Measurements from ENCODE around the gene PPIF. TPM values are rescaled to one million over a fixed set of nuclear protein-coding genes. Genes with fewer than 3 reads are reported as not detected.

The PPIF gene
- polyA plus RNA-seq, 1 donor = 66.9 TPM

DNA sequence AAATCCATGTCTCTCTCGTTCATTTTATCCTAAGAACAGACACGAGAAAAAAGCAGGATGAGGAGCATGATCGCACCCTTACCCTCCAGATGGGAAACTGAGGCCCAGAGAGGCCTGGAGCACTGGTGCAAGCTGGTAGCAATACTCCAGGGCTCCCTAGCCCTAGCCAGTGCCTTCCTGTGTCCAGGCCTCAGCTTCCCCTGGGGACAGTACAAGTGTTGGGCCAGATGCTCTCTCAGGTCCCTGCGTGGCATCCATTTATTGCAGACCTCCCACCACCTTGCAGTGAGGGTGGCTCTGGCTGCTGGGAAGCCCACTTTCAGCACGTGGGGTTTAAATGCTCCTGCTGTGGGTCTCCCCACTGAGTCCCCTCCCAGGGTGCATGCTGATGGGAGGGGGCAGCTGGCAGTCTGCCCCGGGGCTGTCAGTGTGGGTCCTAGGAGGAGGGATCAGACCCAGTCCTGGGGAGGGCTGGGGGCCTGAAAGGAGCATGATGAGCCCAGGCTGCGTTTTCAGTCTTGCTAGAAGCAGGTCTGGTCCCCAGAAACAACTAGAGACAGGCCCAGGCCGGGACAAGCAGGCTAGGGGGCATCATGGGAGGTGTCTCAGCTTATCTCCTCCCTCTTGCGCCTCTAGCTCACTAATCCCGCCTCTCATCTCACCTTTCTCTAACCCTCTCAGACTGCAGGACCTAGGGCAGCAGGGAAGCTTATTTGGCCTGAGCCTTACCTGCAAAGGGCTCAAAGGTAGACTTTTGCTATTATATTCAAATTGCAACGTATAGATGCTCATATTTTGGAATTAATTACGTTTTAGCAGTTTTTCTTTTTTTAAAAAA, 662 bp upstream of the PPIF start:
- no peak for DNase-seq

DNA sequence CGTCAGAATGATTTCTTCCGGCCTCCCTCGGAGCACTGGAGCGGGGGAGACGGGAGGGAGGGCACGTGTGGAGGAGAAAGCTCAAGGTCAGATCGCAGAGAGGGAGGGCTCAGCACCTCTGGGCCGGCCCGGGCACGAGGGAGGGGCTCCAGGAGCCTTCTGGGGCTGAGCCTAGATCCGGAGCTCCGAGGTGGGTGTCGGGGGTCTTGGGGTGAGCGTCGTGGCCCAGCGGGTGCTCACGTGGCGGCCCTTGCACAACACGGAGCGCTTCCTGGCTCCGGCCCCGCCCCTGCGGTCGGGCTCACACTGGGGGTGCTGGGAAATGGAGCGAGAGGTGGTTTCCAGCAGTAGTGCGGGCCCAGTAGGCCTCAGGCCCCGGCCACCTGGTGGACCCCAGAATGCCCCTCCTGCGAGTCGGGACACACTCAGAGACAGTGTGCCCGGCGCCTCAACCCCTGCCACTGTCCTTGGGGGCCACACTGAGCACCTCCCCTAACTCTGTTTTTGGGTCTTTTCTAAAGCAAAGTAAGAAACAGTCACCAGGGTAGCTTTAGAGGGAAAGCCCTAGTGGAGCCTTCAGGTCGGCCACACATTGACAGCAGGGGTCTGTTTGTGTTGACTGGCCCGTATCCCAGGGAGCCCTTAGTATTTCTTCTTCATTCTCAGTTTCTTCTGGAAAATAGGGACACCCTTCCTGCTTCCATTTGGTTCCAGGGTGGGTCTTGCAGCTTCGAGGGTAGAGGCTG, 798 bp downstream of the PPIF start:
- peak; percentile 28 for DNase-seq

- no peak for DNase-seq
Observed at GRCh38 chr10:79348640-79348988, 1.3 kb downstream of the PPIF start.

DNA sequence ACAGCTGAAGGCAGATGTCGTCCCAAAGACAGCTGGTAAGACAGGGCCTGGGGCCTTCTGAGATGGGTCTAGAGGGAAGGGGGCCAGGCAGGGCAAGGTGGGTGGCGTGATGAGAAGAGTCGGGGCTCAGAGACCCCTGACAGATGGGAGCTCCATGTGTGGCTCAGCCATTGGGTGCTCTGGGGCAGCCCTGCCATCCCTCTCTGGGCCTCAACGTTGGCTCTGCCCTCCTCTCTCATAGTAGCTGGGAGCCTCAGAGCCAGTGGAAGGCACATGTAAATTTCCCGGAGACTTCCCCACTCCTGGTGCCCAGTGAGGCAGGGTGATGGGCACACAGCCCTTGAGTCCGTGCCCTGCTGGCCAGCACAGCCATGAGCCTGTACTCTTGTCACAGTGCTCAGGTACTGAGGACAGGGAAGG, 1.8 kb downstream of the PPIF start:
- DNase-seq = no peak

DNA sequence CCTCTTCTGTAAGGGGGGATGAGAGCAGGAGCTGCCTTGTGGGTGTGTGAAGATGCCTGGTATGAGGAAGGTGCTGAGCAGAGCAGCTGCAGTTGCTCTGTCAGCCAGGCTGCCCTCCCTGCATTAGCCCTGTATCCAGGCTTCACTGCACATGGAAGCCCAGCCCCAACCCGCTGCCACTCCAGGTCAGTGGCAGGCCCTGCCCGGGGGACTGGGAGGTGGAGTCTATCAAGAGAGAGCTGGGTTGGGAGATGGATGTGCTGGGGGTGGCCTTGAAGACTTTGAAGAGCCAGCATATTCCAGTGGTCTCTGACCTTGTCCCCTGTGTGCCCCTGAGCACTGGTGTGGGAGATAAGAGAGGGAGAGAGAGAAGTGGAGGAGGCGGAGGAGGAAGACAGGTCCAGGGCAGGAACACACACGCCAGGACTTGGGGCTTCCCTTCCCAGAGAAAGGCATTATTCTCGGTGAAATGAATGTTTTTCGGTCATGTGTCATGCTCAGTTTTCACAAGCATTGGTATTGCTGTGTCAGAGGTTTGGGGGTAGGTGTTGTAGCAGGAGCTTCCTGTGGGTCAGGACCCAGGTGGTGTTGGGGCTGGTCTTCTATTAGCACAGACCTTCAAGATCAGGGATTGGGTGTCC, 2.6 kb downstream of the PPIF start:
- no peak for DNase-seq

GRCh38 chr10:79350407-79351154, 3.3 kb downstream of the PPIF start:
- no peak for DNase-seq

GRCh38 chr10:79351332-79351731, 4.1 kb downstream of the PPIF start:
- no peak for DNase-seq

DNA sequence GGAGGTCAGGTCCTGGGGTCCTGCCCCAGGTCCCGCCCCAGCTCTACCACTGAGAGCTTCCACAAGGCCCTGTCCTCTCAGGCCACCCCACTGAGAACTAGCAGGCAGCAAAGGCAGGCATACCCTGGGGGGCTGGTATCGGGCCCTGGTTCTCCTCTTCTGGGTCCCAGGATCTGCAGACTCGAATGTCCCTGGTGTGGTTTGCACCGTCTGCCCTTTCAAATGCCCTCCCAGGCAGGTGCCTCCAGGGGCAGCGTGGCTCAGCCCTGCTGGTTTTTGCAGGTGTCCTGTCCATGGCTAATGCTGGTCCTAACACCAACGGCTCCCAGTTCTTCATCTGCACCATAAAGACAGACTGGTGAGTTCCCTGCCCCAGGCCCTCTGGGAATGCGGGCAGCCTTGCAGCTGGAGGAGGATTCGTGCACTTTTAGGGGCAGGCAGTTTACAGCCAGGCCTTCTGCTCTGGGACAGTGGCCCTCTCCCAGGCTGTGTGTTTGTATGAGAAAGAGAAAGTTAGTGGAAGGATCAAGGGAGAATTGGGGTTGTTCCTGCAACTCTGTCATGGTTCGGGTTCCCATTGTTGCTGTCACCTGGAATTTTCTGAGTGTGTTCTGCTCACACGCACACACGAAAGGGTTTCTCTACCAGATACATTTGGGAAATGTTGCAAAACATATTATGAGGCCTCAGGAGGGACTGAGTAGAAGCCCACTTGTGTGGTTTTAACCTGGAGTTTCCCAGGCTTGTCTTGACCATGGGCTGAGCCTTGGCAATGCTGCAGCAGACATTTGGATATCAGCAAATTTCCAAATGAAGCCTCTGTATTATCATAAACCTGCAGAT, 5.0 kb downstream of the PPIF start:
- DNase-seq = no peak

- DNase-seq = no peak
Observed at GRCh38 chr10:79353000-79353406, 5.7 kb downstream of the PPIF start.

GRCh38 chr10:79353726-79354125, 6.5 kb downstream of the PPIF start:
- DNase-seq = no peak

DNA sequence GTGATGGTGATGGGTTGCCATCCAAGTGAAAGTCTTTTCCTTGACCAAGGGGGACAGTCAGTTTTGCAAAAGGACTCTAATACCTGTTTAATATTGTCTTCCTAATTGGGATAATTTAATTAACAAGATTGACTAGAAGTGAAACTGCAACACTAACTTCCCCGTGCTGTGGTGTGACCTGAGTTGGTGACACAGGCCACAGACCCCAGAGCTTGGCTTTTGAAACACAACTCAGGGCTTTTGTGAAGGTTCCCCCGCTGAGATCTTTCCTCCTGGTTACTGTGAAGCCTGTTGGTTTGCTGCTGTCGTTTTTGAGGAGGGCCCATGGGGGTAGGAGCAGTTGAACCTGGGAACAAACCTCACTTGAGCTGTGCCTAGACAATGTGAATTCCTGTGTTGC, 6.9 kb downstream of the PPIF start:
- DNase-seq = no peak

DNA sequence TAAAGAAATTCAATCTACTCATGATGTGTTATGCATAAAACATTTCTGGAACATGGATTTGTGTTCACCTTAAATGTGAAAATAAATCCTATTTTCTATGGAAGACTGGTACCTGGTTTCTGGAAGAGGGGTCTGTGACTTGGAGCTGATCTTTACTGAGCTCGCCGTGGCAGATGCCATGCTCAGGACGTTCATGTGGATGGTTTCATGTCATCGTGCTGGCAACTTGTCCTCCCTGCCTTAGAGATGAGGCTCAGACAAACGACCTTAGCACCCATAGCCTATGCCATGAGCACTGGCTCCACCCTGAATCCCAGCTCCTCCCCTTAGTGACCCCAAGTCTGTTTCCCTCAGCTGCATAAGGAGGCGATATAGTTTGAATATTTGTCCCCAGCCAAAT, 7.3 kb downstream of the PPIF start:
- no peak for DNase-seq

- no peak for DNase-seq
Observed at GRCh38 chr10:79355420-79356017, 8.2 kb downstream of the PPIF start.

DNA sequence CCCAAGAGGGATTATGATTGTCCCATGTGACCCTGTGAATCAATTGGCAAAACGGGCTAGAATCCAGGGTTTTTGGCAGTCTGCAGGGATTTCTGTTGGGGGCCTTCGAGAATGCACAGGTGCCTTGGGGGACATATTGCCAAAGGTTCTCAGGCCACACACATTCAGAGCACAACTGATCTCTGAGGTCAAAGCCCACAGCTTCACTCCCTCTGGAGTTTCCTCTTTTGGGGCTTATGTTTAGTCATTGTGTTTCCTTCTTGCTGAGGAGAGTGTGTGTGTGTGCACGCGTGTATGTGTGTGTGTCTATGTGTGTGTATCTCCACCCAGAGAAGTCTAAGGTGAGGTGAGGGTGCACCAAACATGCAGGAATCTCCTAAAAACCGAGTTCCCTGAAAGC, 8.8 kb downstream of the PPIF start:
- DNase-seq = no peak

DNA sequence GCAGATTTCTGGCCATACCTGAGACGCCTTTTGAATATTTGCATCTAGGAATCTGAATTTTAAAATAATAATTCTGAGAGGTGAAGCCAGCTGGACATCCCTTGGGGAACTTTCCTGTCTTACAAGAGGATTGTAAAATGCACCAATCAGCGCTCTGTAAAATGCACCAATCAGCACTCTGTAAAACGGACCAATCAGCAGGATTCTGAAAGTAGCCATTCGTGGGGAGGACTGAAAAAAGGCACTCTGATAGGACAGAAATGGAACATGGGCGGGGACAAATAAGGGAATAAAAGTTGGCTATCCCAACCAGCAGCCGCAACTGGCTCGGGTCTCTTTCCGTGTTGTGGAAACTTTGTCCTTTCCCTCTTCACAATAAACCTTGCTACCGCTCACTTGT, 9.9 kb downstream of the PPIF start:
- DNase-seq = no peak

GRCh38 chr10:79358811-79359210, 11.5 kb downstream of the PPIF start:
- no peak for DNase-seq

DNA sequence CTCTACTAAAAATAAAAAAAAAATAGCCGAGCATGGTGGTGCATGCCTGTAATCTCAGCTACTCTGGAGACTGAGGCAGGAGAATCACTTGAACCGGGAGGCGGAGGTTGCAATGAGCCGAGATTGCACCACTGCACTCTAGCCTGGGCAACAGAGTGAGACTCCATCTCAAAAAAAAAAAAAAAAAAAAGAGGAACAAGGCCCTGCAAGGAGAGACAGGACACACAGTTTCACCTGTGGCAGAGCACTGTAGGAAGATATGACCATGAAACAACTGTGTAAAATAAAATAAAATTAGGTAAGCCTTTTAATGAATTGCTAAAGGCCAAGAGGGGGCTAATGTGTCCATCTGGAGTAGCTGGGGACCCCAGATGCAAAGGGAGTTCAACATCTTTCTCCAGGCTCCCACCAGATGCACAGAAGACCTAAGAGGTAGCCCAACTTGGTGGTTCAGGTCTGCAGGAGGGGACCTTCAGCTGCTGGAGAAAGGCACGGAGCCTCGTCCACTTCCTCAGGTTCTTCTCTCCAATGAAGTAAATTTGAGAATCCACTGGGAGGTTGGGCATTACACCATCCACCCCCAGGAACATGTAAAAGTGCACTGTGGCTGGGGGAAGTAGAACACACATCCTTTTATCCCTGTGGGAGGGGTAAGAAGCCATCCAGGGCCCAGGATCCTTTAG, 12.7 kb downstream of the PPIF start:
- DNase-seq = no peak

DNA sequence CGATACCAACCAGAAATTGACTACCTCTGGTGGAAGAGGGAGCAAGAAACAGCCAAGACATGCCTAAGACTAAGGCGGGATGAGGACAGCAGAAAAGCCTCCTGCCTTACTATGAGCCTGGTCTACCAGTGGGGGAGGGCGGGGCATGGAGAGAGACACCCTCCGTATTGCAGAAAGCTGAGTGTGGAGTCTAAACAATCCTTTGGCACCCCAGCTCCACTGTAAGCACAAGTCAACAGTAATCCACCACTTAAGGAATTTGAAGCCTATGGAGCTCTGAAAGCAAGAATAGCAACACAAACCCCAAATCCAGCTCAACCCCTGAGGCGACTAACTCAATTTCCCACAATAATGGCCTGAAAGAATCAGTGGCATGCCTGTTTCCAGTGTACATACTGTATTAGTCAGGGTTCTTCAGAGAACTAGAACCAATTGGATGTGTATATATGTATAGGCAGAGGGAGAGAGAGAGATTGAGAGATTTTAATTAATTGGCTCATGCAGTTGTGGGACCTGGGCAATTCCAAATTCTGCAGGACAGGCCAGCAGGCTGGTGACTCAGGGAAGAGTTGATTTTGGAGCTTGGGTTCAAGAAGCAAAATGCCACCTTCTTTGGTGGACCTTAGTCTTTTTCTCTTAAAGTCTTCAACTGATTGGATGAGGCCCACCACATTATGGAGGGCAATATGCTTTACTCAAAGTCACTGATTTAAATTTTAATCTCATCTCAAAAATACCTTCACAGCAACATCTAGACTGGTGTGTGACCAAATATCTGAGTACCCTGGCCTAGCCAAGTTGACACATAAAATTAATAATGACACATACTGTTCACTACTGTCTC, 13.5 kb downstream of the PPIF start:
- DNase-seq = no peak

DNA sequence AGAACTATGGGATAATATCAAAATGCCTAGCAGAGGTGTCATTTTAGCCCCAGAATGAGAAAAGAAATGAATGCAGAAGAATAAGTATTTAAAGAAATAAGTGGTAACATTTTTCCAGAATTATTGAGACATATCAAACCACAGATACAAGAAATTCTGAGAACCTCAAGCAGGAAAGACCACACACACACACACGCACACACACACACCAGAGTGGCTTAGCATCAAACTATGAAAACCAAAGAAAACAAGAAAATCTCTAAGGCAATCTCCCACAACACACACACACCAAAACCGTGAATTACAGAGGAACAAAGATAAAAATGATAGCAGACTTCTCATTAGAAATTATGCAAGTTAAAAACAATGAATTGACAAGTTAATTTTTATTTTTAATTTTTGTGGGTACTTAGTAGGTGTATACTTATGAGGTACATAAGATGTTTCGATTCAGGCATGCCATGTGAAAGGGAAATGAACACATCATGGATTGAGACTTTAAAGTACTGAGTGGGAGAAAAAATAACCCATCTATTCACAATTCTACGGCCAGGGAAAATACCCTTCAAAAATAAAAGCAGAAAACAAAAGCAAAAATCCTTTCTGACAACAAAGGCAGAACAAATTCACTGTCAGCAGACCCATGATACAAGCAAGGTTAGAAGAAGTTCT, 14.6 kb downstream of the PPIF start:
- no peak for DNase-seq
